Umbilical cord (tissue), 1 donor: ENCODE measurements around the gene MFSD6. TPM values are rescaled to one million over a fixed set of nuclear protein-coding genes. Genes with fewer than 3 reads are reported as not detected.

ENCODE experiments used
- total RNA-seq: library from RNA; depleted of rRNA; stranded (reverse); fragments of >200 nt; gene quantifications from one replicate; pipeline ENCODE4 v1.2.3, GENCODE V29; 2014; ENCODE audit warnings: low replicate concordance; ENCODE audit not compliant: insufficient read depth

MFSD6 gene
- total RNA-seq, 1 donor from 2014 or later: 51.5 TPM

Other genes with a start within 250 kb of the MFSD6 start
- gene HIBCH, start 88.5 kb upstream of the MFSD6 start, total RNA-seq: 15.2 TPM
- 2.4 TPM for gene INPP1, start 64.8 kb upstream of the MFSD6 start, total RNA-seq
- gene NEMP2, start 126.4 kb downstream of the MFSD6 start, total RNA-seq: 11.6 TPM
- gene NAB1, start 240.7 kb downstream of the MFSD6 start, total RNA-seq: 71.3 TPM